ENCODE data around the gene PTDSS2.
"Not testable (repeated sequence)": the region's sequence is repeated elsewhere in the genome, so short reads cannot be mapped to it uniquely, and the experiment has no call there.

The PTDSS2 gene

GRCh38 chr11:449889-450808 is at the start of gene PTDSS2:
Gene PTDSS2 (plus strand): TSS chr11:450279. CDS start chr11:450456, 177 bp downstream.
- DNase-seq, result peak; percentile 35 to 97 (median 93)

DNA sequence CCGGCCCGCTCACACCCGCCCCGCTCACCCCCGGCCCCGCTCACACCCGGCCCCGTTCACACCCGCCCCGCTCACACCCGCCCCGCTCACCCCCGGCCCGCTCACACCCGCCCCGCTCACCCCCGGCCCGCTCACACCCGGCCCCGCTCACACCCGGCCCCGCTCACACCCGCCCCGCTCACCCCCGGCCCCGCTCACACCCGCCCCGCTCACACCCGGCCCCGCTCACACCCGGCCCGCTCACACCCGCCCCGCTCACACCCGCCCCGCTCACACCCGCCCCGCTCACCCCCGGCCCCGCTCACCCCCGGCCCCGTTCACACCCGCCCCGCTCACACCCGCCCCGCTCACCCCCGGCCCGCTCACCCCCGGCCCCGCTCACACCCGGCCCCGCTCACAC is 48.9 kb upstream of the PTDSS2 start:
- DNase-seq, result not testable (repeated sequence)

GRCh38 chr11:403021-403760 is 46.9 kb upstream of the PTDSS2 start:
- DNase-seq, result no peak

DNA sequence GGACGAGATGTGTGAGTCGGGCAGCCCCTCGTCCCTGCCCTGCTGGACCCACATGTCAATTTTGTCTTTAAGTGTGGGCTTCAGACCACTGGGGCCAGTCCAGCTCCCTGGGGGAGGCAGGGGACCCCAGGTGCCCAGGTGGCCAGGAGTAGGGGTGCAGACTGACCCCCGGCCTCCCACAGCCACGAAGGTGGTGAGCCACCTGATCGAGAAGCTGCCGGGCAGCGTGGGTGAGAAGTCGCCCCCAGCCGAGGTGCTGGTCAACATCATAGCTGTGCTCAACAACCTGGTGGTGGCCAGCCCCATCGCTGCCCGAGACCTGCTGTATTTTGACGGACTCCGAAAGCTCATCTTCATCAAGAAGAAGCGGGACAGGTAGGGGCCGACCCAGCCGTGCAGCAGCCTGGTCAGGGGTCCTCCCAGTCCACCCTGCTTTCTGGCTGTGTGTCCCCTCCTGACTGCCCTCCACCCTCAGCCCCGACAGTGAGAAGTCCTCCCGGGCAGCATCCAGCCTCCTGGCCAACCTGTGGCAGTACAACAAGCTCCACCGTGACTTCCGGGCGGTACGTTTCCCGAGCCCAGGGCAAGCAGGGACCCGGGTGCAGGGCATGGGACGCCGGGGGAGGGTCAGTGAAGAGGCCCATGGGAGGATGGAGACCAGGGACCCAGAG is 46.2 kb upstream of the PTDSS2 start:
- DNase-seq, result no peak

GRCh38 chr11:404551-405264 is 45.4 kb upstream of the PTDSS2 start:
- no peak for DNase-seq

GRCh38 chr11:405323-405953 is 44.6 kb upstream of the PTDSS2 start:
- DNase-seq, result peak in 29 of 51 donors; percentile 7 to 83 (median 38)

DNA sequence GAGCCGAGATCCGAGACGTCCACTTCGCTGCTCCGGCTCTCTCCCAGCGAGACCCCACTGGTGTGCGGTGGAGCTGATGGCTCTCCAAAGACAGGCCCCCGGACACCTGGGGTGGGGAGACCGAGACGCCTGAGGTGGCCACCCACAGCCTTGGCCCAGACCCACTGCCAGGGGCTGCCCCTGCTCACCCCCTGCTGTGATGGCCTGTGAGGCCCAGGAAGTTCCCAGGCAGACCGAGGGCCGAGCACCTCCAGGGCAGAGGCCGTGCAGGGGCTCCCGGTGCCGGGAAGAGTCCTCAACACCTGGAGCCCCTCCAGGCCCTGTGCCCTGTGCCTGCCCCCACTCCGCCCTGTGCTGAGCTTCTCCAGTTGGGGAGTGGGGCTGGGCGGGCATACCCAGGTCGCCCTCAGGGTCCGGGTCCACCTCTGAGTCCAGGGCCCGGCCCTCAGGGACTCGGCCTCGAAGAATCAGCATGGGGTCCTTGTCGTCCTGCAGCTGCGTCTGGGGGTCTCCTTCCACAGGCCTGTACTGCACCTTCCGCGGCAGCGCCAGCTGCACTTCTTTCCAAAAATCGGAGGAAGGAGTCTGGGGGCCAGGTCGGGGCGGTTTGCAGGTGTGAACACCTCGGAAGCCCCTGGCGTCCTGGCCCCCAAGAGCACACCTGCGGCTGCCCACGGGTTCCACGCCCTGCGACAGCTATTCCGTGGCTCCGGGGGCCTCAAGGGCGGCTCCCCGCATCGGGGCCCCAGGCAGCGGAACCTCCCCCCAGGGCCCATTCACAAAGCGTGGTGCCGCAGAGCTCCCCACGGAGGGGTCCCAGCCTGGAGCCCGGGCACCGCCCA is 43.9 kb upstream of the PTDSS2 start:
- DNase-seq, result no peak

DNA sequence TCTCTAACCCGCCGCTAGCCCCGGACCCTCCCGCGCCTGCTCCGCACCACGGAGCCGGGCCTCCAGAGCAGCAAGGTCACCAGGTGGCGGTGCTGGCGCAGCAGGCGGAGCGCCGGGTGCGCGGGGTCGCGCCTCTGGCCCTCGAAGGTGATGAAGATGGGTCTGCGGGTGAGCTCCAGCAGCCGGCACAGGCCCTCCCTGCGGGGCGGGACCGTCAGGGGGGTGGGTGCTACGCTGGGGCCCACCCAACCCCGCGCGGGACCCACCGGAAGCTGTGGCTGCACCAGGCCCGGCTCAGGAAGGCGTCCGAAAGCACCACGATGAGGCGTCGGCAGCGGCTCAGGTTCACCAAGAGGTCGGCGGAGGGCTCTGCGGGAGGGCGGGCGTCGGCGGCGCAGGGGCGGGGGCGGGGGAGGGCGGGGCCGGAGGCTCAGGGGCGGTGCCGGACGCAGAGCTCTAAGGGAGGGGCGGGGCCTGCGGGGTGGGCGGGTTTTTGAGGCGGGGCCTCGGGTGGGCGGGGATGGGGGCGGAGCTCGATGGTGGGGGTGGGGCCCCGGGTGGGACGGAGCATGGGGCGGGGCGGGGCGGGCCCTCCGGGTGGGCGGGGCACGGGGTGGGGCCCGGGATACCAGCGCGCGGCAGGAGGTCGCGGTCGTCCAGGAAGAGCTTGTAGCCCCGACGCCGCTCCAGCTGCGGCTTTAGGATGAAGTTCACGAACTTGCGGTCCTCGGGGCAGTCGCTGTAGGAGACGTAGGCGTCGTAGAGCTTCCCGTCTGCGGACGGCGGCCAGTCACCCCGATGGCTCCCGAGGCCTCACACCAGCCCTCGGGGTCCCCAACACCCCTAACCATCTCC is 43.1 kb upstream of the PTDSS2 start:
- DNase-seq, result peak in 38 of 51 donors; percentile 6 to 80 (median 50)

DNA sequence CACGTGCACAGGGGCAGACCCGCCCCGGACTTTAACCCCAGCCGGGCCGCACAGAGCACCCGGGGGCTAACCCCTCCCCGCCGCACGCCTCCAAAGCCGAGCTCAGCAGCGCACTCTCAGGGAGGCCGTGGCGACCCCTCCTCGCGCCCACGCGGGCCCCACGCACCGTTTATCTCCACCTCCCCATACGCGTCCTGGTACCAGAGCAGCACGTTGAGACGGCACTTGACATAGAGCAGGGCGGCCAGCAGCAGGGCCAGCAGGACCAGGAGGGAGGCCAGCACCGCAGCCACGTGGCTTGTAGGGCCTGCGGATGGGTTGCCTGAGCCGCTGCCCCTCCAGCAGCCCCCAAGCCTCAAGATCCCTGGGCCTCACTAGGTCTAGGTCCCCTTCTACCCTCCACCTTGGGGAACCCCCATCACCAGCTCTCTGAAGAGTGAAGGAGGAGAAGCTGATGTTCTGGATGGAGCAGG is 42.4 kb upstream of the PTDSS2 start:
- no peak for DNase-seq

GRCh38 chr11:408154-409007 is 41.7 kb upstream of the PTDSS2 start:
- DNase-seq, result no peak

- no peak for DNase-seq
Measured at GRCh38 chr11:409008-409599, 41.0 kb upstream of the PTDSS2 start.

GRCh38 chr11:409600-410483 is 40.2 kb upstream of the PTDSS2 start:
- DNase-seq, result no peak

DNA sequence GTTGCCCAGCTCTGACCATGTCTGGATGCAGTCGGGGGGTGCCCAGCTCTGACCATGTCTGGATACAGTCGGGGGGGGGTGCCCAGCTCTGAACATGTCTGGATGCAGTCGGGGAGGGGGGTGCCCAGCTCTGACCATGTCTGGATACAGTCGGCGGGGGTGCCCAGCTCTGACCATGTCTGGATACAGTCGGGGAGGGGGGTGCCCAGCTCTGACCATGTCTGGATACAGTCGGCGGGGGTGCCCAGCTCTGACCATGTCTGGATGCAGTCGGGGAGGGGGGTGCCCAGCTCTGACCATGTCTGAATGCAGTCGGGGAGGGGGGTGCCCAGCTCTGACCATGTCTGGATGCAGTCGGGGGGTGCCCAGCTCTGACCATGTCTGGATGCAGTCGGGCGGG is 39.4 kb upstream of the PTDSS2 start:
- not testable (repeated sequence) for DNase-seq

DNA sequence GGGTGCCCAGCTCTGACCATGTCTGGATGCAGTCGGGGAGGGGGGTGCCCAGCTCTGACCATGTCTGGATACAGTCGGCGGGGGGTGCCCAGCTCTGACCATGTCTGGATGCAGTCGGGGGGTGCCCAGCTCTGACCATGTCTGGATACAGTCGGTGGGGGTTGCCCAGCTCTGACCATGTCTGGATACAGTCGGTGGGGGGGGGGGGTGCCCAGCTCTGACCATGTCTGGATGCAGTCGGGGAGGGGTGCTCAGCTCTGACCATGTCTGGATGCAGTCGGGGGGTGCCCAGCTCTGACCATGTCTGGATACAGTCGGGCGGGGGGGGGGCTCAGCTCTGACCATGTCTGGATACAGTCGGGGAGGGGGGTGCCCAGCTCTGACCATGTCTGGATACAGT is 38.6 kb upstream of the PTDSS2 start:
- DNase-seq, result not testable (repeated sequence)

DNA sequence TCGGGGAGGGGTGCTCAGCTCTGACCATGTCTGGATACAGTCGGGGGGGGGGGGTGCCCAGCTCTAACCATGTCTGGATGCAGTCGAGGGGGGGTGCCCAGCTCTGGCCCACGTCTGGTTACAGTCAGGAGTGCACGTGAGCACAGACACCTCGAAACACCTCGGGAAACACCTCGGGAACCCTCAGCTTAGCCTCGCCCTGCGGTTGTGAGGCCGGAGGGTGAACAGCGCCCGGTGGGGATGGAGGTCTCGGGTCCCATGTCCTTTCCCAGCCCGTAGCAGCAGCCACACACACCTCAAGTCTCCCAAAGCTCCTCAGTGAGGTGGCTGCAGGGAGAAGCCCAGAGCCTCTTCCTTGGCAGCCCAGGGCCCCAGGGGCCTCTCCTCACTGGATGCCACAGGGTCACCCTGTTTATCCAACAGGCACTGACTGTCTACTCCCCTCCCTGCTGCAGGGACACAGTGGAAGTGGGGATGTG is 37.4 kb upstream of the PTDSS2 start:
- no peak for DNase-seq
